HPDE6-E6E7 (cell line): ENCODE data around the gene RNF225.
"Not testable (repeated sequence)": the region's sequence is repeated elsewhere in the genome, so short reads cannot be mapped to it uniquely, and the experiment has no call there.

Experiments used
- DNase-seq: peaks from one replicate; pipeline ENCODE4 v3.0.0; 2011; ENCODE audit warnings: missing footprints; ENCODE audit errors: extremely low spot score

Gene RNF225

GRCh38 chr19:58408152-58409009 lies 12.9 kb downstream of the RNF225 start, which contains the start of gene ZNF584:
TSS of gene ZNF584 (plus strand) at chr19:58408649. CDS start at chr19:58409148, 499 bp downstream.
- DNase-seq, result peak; percentile 79

- DNase-seq, result no peak
Measured at GRCh38 chr19:58409010-58409790, 13.7 kb downstream of the RNF225 start.

GRCh38 chr19:58416604-58417003 lies 21.1 kb downstream of the RNF225 start:
- DNase-seq, result no peak

- DNase-seq, result no peak
Measured at GRCh38 chr19:58417071-58417470, 21.6 kb downstream of the RNF225 start.

- peak; percentile 37 for DNase-seq
Measured at GRCh38 chr19:58428617-58429016, 33.2 kb downstream of the RNF225 start.

DNA sequence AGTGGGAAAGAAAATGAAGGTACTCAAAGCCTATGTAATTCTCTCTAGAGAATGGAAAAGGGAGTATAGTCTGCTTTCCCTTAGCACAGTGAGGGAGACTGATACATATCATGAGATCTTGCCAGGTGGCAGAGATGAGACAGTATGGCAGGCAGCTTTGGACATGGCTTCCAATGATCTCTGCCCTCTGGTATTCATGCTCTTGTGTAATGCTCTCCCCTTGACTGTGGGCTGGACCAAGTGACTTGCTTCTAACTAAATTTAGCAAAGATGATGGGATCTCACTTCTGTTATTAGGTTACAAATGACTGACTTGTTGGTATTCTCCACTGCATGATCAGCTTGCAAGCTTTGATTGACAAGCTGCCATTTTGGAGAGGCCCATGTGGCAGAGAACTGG lies 34.3 kb downstream of the RNF225 start:
- DNase-seq, result no peak

DNA sequence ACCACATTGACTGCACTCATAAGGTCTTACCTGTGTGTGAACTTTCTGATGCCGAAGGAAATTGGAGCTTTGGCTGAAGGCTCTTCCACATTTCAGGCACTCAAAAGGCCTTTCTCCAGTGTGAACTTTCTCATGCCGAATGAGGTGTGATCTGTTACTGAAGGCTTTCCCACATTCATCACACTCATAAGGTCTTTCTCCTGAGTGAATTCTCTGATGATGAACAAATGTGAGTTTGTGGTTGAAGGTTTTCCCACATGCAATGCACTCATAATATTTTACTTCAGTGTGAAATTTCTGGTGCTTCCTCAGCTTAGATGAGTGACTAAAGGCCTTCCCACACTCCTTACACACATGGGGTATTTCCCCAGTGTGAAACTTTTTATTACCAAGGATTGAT lies 38.8 kb downstream of the RNF225 start:
- DNase-seq, result no peak

GRCh38 chr19:58439576-58440554 lies 44.4 kb downstream of the RNF225 start, which contains the start of gene ZNF132:
TSS of gene ZNF132 (minus strand) at chr19:58440153. CDS start at chr19:58439821, 332 bp downstream.
- peak; percentile 100 for DNase-seq

DNA sequence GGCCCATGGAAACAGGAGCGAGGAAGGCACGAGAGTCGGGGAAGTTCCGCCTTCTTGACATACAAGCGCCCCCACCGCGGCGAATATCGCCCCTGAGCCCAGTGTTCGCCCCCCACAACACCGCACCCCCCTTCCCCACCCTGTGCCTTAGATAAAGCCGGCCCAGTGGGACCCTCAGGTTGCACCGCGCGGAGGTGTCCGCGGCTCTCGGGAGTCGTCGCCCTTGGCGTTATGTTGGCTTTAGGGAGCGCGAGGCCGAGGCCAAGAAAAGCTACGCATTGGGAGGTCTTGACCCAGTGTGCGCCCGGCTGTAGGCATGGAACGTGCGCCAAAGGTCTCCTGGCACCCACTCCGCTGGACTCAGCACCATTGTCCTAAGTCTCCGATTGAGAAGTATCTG lies 45.1 kb downstream of the RNF225 start:
- no peak for DNase-seq

DNA sequence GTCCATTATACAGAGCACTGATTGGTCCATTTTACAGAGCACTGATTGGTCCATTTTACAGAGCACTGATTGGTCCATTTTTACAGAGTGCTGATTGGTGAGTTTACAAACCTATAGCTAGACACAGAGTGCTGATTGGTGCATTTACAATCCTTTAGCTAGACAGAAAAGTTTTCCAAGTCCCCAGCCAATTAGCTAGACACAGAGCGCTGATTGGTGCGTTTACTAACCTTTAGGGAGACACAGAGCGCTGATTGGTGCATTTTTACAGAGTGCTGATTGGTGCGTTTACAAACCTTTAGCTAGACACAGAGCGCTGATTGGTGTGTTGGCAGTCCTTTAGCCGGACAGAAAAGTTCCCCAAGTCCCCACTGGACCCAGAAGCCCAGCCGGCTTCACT lies 47.5 kb downstream of the RNF225 start:
- DNase-seq, result not testable (repeated sequence)
